GM12874 (cell line): ENCODE results near the gene IL17REL.

ENCODE experiments used
- TF ChIP-seq, protein P1 (sequence below): IDR thresholded peaks from 2 replicates; pipeline ENCODE4 v1.5.1; 2011; ENCODE audit warnings: low read depth, mild to moderate bottlenecking, control low read depth, low read length, moderate library complexity; ENCODE audit not compliant: insufficient read depth

Gene IL17REL

DNA sequence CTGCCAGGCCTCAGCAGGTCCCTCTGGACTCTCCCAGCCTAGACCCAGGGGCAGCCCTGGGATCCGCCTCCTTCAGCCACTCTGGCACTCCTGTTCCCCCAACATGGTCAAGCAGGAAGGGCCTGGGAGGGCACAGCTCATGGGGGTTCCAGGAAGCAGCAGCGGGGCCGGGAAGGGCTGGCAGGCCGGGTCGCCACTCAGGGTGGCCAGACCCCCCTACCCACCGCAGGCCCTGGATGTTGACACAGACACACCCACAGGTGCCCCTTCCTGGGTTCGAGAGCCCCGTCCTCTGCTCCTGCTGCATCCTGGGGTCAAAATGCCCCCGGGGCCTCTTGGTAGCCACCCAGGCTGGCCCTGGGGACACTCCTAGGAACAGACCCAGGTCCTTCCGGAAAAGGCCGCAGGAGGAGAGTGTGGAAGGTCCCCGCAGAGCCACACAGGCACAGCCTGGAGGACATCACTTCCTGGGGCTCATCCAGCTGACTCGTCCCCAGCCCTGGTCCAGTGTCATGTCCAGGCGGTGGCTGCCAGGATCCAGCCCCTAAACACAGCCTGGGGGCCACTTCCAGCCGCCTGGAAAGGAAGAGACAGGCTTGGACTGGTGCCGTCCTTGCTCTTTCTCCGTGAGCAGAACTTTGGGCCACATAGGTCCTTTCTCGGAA, 58.8 kb downstream of the IL17REL start:
- TF ChIP-seq, protein P1, sequence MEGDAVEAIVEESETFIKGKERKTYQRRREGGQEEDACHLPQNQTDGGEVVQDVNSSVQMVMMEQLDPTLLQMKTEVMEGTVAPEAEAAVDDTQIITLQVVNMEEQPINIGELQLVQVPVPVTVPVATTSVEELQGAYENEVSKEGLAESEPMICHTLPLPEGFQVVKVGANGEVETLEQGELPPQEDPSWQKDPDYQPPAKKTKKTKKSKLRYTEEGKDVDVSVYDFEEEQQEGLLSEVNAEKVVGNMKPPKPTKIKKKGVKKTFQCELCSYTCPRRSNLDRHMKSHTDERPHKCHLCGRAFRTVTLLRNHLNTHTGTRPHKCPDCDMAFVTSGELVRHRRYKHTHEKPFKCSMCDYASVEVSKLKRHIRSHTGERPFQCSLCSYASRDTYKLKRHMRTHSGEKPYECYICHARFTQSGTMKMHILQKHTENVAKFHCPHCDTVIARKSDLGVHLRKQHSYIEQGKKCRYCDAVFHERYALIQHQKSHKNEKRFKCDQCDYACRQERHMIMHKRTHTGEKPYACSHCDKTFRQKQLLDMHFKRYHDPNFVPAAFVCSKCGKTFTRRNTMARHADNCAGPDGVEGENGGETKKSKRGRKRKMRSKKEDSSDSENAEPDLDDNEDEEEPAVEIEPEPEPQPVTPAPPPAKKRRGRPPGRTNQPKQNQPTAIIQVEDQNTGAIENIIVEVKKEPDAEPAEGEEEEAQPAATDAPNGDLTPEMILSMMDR = no peak

DNA sequence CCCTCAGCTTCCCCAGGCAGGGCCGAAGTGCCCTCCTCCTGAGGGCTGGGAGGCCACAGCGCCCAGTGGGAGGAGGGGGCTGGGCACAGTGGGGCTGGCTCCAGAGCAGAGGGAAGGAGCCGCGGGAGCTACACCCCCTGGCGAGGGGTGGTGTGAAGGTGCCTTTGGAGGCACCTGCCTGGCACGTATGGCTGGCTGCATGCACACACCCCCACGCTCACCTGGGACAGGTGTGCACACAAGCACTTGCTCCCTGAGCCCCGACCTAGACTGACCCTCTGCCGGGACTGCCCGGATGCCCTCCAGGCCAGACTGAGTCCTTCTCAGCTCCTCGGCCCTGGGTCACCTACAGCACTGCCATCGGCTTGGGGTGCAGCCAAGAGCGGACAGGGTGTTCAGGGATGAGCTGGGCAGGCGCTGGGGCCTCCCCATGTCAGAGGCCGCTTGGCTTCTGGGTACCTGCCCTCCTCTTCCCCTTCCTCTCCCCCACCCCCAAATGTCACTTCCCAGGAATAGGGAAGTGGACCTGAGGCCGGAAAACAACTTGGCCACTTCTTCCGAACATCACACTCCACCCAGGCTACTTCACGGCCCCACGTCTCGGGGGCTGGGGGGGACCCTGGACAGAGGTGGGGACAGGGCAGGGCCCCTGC, 59.4 kb downstream of the IL17REL start:
- TF ChIP-seq, protein P1 = no peak

DNA sequence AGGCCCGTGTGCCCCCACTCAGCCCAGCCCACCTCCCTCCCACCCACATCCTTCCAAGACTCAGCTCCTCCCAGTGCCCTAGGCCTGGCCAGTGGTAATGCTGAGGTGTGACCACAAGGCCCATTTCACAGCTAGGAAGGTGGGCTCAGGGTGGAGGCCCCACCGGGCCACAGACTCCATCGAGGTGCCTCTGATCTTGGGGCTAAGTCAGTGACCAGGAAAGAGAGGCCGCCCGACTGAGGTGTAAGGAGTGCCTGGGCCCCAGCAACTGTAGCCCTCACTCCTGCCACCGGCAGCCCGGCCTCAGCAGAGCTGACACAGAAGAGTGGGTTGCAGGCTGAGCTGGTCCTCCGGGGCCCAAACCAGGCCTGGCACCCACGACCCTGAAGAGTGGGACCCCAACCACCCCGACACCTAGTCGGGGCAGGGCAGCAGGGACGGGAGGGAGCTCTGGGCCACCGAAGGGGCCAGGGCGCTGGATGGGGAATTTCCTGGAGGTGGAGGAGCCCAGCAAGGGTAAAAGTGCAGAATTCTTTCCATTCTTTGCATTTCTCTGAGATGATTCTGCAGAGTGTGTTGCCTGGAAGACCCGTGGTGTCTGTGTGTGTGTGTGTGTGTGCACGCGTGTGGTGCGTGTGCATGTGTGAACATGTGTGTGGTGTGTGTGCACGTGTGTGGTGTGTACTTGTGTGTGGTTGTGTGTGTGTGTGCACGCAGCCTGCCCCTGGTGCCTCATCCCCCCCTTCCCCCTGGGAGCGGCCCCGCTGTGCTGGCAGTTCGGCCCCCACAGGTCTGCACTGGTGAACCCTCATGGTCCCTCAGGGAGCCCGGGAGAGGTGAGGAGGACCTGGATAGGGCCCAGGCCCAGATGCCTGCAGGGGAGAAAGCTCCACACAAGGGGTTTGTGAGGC, 60.3 kb downstream of the IL17REL start:
- TF ChIP-seq, protein P1 = no peak

DNA sequence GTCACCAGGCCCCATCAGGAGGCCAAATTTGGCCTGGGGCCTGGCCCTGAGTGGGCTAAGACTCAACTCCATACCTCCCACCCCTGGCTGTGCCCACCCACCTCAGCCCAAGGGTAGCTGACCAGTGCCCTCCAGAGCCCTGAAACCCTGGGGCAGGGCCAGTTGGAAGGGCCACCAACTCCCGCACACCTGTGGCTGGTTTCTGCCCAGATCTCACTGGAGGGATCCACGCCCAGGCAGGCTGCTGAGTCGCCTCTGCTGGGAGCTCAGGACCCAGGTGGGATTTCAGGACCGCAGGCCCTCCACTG, 60.9 kb downstream of the IL17REL start:
- TF ChIP-seq, protein P1 = no peak

DNA sequence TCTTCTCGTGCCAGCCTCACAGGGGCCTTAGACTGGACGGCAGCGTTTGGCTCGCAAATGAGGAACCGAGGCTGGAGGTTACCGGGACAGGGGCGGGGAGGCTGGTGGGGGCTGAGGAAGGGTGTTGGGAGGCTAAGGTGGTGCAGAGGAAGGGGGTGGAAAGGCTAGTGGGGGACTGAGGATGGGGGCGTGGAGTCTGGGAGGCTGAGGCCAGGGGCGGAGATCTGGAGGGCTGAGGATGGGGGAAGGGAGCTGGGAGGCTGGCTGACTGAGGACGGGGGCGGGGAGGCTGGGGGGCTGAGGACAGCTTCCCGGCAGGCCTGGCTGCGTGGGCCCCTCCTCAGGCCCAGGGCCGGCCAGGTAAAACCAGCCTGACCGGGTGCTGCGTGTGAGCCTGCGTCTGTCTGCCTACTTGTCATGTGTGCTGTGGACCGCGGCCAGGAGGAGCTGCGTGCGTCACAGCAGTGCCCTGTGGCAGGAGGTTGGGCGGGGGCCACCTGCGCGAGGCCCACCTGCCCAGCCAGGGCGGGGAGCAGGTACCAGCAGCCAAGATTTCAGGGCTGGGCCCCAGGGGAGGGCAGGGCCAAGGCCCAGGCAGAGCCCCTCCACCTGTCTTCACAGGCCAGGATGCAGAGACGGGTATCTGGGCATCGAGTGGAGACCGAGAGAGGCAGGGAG, 61.4 kb downstream of the IL17REL start:
- TF ChIP-seq, protein P1 = no peak

DNA sequence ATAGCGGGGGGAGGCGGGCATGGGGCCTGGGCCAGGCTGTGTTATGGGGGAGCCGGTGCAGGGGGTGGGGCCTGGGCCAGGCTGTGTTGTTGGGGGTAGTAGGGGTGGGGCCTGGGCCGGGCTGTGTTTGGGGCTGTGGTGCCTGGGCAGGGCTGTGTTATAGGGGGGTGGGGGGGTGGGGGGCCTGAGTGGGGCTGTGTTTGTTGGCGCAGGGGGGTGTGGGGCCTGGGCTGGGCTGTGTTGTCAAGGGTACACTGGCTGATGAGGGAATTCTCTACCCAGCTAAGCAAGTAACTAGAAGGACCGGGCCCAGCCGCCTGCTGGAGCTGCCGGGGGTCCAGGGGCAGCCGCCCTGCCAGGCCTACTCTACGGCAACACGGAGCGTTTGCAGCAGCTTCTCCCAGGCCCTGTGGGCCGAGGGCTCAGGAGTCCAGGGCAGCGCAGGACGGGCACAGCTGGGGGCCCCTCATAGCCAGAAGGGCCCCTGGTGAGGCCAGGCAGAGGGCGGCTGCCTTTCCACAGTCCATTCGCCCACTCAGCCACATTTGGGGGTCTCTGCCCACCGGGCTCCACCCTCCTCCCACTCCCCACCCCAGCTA, 62.1 kb downstream of the IL17REL start:
- TF ChIP-seq, protein P1 = no peak
